HG02981 (cell line): ENCODE results near the gene ASCC2.

ENCODE experiments used
- ATAC-seq: cut with Tn5 transposase; IDR thresholded peaks from one replicate; pipeline ENCODE4 v1.9.1; 2021; ENCODE audit warnings: mild to moderate bottlenecking, moderate library complexity; ENCODE audit not compliant: unreplicated experiment

The ASCC2 gene

GRCh38 chr22:29820961-29821290 is 17.1 kb downstream of the ASCC2 start:
- ATAC-seq: no peak

- ATAC-seq: no peak
Observed at GRCh38 chr22:29819501-29819900, 18.6 kb downstream of the ASCC2 start.

- ATAC-seq: no peak
Observed at GRCh38 chr22:29817724-29818123, 20.4 kb downstream of the ASCC2 start.

- no peak for ATAC-seq
Observed at GRCh38 chr22:29816980-29817379, 21.1 kb downstream of the ASCC2 start.

GRCh38 chr22:29816539-29816938 is 21.5 kb downstream of the ASCC2 start:
- no peak for ATAC-seq

- ATAC-seq: no peak
Observed at GRCh38 chr22:29816128-29816527, 21.9 kb downstream of the ASCC2 start.

GRCh38 chr22:29815580-29815979 is 22.5 kb downstream of the ASCC2 start:
- no peak for ATAC-seq

GRCh38 chr22:29814003-29814402 is 24.1 kb downstream of the ASCC2 start:
- ATAC-seq: no peak

GRCh38 chr22:29813563-29813962 is 24.5 kb downstream of the ASCC2 start:
- no peak for ATAC-seq

- ATAC-seq: no peak
Observed at GRCh38 chr22:29813126-29813525, 24.9 kb downstream of the ASCC2 start.

- no peak for ATAC-seq
Observed at GRCh38 chr22:29811377-29811776, 26.7 kb downstream of the ASCC2 start.

- no peak for ATAC-seq
Observed at GRCh38 chr22:29810216-29810615, 27.9 kb downstream of the ASCC2 start.

- no peak for ATAC-seq
Observed at GRCh38 chr22:29806196-29806595, 31.9 kb downstream of the ASCC2 start.

GRCh38 chr22:29804985-29805384 is 33.1 kb downstream of the ASCC2 start:
- no peak for ATAC-seq

GRCh38 chr22:29803190-29803589 is 34.9 kb downstream of the ASCC2 start:
- no peak for ATAC-seq

GRCh38 chr22:29801796-29802195 is 36.3 kb downstream of the ASCC2 start:
- no peak for ATAC-seq

GRCh38 chr22:29801153-29801552 is 36.9 kb downstream of the ASCC2 start:
- no peak for ATAC-seq

- no peak for ATAC-seq
Observed at GRCh38 chr22:29799217-29799680, 38.8 kb downstream of the ASCC2 start.

GRCh38 chr22:29798801-29799200 is 39.3 kb downstream of the ASCC2 start:
- no peak for ATAC-seq

GRCh38 chr22:29798318-29798717 is 39.8 kb downstream of the ASCC2 start:
- ATAC-seq: no peak

- no peak for ATAC-seq
Observed at GRCh38 chr22:29797351-29797750, 40.7 kb downstream of the ASCC2 start.

GRCh38 chr22:29795663-29796062 is 42.4 kb downstream of the ASCC2 start:
- ATAC-seq: no peak

GRCh38 chr22:29793396-29793795 is 44.7 kb downstream of the ASCC2 start:
- no peak for ATAC-seq

GRCh38 chr22:29790061-29790460 is 48.0 kb downstream of the ASCC2 start:
- no peak for ATAC-seq
